Esophagus mucosa (tissue), 1 donor: Measurements from ENCODE around the gene FOXRED2. TPM values are rescaled to one million over a fixed set of nuclear protein-coding genes. Genes with fewer than 3 reads are reported as not detected.
A peak's percentile ranks its signal among the peaks of the same experiment; 100 is the strongest.
"Not testable (repeated sequence)": the region's sequence is repeated elsewhere in the genome, so short reads cannot be mapped to it uniquely, and the experiment has no call there.

Experiments
- ATAC-seq: fragments of 200-7000 bp; cut with Tn5 transposase; one replicate; pipeline ENCODE4 v1.9.1; 2020
- total RNA-seq: library from RNA; stranded (reverse); gene quantifications from one replicate; pipeline ENCODE4 v1.2.4, GENCODE V29; 2023
- donor health status: DM: yes; HTN: yes; CAD: no.

The FOXRED2 gene
- total RNA-seq, 1 donor from 2014 or later = 8.7 TPM

DNA sequence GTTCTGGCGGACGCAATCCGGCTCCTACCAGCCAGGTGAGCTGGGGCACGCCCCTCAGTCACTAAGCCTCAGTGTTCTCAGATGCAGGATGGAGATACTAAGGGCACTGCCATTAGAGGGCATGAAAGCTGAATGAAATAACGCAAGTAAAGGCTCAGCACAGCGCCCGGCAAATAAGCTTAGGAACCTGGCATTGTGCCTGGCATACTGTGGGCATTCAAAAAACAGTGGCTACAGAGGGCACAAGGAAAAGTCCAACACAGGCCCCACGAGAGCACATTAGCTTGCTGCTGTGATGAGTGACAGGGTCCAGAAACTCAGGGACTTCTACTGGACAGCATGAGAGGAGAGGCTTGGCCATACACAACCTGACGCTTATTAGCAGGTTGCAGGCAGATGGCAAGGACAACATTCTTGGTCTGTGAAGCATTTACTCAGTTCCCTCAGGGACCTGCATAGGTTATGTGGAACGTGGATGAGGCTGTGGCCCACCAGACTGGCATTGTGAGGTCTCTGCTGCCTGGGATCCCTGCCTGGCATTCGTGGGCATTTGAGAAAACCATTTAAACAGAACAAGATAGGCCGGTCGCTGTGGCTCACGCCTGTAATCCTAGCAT, 37.6 kb downstream of the FOXRED2 start:
- ATAC-seq = no peak

DNA sequence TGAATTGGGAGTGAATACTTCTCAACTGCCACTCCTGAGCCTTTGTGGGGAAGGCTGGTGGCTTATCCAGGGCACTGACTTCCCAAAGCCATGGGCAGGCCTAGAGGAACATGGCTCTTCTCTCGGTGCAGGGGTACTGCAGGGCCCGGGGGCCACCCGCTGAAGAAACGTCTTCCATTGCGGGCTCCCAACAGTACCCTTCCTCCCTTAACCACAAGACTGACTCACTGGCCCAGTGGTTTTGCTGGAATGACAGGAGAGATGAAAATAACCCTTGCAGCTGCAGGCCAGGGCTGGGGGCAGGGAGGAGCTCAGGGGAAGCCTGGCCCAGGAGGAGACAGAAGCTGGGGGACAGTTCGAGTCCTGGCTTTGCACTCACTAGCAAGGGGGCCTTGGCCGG, 38.9 kb downstream of the FOXRED2 start:
- ATAC-seq = no peak

DNA sequence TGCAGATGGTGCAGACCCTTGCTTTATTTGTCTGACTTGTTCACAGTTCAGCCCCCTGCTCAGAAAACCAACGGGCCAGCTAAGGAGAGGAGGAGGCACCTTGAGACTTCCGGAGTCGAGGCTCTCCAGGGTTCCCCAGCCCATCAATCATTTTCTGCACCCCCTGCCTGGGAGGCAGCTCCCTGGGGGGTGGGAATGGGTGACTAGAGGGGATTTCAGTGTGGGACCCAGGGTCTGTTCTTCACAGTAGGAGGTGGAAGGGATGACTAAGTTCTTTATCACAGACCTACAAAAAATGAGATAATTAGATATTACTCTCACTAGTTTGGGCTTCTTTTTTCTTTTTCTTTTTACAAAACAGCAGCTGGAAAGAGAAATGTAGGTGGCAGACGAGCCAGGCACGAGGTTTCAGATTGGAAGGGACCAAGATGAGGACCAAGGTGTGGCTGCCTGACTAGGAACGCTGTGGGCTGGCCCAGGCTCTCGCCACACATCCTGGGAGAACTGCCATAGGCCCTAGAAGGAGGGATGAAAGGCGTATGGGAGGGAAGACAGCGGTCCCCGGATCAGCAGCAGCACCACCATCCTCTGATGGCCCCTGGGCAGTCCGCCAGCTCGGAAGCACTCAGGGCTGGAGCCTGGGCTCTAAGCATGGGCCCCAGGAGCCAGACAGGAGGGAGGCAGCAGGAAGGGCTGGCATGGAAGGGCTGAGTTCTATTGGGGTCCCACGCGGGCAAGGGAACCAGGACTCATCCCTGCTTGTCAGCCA, 39.6 kb downstream of the FOXRED2 start:
- ATAC-seq = no peak

DNA sequence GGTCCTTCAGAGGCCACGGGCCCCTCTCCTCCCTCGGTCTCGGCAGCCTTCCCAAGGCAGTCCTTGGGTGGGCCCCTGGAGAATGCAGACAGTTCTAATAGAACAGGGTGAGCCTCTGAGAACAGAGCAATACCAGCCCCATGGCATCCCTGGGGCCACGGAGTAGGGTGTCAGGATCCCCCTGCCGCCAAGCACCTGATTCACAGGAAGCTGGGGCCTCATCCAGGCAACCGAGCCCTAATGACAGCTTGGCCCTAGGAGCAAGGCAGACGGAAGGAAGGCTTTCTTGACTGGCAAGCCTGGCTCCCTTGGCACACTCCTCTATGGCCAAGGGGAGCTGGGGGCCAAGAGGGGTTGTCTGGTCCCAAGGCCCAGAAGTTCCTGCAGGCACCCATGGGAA, 40.6 kb downstream of the FOXRED2 start:
- ATAC-seq = no peak

DNA sequence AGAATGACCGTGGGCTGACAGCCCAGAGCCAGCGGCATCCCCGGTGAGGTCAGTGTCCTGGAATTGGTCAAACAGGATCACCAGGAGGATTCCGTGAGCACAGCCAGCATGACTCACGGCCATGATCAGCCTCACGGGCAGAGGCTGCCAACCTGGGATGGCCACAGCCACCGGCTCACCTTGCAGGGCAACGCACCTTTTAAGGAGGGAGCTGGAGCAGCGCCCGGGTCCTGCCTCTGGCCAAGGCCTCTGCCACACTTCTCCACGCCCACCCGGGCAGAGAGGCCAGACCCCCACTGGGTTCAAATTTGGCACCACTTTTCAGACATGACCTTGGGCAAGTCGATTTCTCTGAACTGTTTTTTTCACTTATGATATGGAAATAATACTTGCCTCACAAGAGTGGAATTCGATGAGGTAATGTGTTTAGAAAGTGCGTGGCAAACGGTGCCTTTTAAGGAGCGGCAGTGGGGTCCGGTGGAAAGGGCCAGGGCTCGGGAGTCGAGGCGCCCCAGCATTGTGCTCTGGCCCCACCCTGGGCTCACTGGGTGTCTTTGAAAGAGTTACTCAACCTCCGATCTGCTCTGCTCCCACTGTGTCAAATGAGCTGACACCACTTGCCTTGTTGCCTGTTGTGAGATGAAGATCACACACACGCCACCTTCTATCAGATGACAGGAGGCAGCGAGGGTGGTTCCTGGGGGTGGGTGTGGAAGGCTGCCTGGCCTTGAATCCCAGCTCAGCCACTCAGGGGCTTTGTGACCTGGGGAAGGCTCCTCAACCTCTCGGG, 41.4 kb downstream of the FOXRED2 start:
- peak; percentile 82 for ATAC-seq

DNA sequence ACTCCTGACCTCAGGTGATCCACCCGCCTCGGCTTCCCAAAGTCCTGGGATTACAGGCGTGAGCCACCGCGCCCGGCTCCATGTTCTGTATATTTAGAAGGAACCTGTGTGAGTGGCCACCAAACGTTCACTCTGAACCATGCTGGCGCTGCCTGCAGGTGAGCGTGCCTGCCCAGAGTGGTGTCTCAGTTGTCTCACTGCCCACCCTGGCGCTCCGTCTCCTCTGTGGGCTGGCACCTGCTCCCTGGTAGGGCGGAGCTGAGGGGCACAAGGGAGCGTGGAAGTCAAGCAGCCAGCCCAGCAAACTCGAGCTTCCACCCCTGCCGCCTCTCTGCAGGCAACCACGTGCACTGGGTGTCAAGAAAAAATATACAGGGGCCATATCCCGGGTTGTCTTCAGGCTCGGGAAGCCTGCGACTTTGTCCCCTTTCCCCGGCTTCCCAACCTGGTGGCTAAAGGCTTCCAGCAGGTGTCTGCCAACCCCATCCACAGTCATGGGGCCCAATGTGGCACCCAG, 42.1 kb downstream of the FOXRED2 start:
- ATAC-seq = no peak

DNA sequence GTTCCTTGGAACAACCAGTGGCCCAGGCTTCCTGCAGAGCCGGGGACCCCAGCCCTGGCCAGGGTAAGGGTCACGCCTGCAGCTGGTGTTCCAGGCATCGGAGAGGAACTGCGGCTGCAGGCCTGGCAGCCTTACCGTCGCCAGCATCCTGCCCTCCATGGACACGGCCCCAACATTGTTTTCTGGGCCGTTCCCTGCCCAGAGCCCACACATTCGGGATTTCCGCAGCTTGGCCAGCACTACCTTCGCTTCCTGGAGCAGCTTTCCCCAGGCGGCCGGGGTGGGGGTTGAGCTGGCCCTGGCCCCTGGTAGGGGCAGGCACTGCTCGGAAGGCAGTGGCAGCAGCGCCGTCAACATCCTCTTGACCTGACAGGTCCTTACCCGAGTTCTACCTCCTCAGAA, 43.1 kb downstream of the FOXRED2 start:
- ATAC-seq = peak; percentile 2

DNA sequence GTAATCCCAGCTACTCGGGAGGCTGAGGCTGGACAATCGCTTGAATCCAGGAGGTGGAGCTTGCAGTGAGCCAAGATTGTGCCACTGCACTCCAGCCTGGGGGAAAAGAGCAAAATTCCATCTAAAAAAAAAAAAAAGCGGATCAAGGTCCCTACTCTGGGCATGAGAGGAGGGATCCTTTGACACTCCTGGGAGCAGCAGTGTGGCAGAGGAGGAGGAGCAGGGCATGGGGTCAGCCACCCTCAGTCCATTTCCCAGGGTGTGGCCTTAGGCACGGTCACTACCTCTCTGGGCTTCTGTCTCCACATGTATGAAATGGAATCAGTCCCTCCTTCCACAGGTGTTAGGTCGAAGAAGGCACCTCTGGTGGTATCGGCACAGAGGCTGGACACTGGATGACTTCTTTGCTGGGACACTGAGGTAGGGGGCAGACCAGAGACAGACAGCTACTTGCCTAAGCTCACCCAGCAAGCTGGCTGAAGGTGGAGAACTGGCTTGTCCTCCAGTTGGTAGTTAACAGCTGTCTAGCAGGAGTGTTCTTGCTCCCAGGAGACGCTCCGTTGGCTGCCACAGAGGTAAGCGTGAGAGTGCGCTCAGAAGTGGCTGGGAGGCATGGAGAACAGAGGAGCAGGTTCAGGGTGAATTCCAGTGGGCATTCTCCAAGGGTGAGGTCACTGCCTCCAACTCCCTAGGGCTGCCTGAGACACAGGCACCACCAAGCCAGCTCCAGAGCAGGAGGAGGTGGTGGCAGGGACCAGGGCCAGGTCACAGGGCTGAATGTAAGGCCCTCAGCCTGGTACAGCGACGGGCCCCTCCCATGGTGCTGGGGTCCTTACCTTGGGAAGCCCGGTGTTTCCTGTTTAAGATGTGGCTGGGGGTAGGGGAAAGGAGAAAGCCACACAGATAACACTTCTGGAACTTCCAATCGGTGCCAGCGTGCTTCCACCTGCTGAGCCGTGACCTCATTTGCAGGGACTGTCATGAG, 44.9 kb downstream of the FOXRED2 start:
- ATAC-seq = peak; percentile 44

DNA sequence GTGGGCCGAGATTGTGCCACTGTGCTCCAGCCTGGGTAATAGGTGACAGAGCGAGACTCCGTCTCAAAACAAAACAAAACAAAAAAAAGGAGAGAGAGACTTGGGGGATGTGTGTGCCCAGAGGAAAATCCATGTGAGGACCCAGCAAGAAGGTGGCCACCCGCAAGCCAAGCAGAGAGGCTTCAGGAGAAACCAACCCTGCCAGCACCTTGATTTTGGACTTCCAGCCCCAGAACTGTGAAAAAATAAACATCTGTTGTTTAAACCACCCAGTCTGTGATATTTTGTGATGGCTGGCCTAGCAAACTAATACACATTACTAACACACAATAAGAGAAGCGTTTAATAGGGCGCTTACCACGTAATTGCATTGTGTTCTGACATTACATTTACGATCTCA, 46.6 kb downstream of the FOXRED2 start:
- no peak for ATAC-seq

DNA sequence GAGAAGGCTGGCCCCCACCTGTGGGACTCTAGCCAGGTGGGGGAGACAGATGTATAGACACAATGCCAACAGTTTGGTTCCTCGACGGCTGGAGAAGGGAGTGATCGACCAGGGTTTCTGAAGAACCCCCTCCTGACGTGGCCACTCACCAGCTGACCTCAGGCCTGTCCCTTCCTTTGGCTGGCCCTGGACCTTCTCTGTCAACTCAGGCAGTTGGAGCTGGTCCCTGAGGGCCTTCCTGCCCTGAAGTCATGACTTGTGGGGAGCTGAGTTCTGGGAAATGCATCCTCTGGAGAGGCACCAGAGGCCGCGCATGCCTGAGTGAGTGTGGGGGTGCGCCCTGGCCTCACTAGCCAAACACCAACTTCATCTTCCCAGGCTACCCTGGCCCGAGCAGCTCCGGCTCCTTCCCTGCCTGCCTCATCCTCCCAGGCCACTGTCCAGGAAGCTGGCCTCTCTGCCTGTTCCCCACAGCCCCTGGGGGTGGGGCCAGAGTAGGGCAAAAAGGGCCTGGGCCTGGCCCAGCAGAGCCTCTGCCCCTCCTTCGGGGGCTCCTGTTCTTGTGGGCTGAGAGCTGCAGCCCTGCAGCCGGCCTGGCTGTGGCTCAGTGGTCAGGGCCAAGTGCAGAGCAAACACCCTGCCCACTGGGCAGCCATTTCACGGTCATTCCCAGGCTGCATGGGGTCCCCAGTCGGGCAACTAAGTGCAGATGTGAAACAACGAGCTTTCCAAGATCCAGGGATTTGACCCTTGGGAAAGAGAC, 49.0 kb downstream of the FOXRED2 start:
- ATAC-seq = no peak

DNA sequence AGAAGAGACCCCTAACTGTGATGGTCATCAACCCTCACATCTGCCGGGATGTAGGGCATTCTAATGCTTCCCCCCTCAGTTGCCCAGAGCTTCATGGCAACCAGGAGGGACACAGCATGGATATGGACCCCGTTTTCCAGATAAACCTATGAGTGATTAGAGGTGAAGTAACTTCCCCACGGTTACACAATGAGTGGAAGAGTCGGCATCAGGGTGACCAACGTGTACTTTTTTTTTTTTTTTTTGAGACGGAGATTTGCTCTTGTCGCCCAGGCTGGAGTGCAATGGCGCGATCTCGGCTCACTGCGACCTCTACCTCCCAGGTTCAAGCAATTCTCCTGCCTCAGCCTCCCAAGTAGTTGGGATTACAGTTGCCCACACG, 50.4 kb downstream of the FOXRED2 start:
- ATAC-seq = no peak

DNA sequence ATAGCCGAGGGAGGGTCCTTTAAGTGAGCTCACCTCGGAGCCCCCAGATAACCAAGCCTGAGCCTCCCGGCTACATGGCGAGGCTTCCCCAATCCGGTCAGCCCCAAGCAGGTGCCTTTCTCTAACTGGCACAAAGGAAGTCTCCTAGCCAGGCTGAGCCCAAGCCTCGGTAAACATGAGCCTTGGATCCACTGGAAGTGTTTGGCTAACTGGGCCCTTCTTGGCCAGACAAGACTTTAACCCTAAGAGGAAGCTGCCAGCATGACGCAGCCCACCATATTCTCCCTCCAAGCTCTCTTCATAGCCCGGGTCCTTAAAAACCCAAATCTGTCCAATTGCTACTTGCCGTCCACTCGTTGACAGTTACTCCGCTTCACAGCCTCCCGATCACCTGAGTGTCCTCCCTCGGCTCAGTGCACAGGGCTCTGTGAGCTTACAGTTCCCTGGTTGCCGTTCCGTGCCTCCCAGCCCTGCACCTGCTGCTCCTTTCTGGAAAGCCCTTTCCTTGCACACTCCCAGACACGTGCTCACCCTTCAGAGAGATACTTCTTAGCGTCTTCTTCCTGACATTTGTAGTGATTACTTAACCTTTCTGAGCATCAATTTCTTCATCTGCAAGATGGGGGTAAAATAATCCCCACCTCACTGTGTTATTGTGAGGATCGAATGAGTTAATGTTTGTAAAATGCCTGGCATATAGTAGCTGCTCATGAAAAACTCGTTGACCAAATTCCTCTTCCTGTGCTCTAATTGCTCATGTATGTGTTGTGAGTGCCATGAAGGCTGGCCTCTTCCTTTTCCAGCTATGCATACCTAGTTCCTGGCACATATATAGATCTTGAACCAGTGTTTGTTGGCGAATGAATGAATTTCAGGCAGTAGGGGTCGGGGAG, 51.0 kb downstream of the FOXRED2 start:
- no peak for ATAC-seq

DNA sequence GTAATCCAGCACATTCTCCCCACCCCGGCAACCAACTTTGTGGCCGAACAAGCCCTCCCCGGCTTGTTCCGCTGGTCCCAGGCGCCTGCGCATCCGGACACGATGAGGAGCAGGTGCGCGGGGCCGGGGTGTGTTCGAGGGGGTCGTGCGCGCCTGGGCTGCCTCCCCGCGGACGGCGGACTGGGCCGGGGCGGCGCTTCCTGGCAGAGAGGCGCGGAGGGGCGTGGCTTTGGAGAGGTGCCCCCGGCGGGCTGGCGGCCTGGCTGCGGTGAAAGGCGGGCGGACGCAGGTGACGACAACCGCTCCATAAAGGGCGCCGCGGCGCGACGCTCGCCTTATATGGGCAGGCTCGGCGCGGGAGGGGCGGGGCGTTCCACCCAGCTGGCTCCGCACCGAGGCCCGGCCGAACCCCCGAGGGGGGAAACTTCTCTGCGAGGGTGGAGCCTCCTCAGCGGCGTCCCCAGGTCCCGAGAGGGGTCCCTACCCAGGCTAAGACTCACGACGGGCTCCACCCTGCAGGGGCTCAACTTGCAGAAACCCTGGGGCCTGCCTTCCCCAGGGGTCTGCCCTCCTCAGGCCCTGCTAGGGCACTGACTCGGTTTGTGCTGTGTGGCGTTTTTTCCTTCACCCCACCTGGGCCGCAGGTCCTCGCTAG, 51.8 kb downstream of the FOXRED2 start:
- ATAC-seq = peak; percentile 80

DNA sequence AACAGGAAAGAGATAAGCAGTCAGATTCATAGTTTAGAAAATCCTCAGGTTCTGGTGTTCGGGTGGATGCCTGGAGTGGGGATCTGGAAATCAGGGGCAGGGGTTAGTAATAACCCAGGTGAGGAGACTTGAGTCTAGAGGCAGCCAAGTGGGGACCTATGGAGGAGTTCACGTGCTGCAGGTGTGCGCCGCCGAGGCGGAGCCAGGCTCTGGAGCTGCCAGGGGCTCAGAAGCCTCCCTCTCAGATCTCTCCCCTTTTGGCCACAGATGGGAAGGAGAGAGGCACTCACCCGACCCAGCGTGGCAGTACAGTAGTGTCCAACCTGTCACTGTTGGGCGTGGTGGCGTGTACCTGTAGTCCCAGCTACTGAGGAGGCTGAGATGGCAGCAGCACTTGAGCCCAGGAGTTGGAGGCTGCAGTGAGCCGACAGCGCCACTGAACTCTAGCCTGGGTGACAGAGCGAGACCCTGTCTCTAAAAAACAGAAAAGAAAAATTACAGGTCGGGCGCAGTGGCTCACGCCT, 52.9 kb downstream of the FOXRED2 start:
- ATAC-seq = no peak

DNA sequence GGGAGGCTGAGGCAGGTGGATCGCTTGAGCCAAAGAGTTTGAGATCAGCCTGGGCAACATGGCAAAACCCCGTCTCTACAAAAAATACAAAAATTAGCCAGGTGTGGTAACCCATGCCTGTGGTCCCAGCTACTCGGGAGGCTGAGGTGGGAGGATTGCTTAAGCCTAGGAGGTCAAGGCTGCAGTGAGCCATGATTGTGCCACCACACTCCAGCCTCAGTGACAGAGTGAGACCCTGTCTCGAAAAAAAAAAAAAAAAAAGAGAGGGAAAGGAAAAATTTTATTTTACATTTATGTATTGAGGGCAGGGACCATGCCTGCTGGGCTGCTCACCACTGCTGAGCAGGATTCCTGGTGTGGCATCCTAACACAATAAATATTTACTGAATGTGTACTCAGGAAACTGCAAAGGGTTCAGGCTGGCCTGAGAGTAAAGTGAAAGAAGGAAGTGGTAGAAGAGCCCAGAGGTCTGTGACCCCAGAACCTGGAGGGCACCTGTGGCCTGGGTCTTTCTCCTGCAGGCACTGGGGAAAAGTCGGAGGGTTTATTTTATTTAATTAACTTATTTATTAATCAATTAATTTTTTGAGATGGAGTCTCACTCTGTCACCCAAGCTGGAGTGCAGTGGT, 53.7 kb downstream of the FOXRED2 start:
- ATAC-seq = not testable (repeated sequence)

DNA sequence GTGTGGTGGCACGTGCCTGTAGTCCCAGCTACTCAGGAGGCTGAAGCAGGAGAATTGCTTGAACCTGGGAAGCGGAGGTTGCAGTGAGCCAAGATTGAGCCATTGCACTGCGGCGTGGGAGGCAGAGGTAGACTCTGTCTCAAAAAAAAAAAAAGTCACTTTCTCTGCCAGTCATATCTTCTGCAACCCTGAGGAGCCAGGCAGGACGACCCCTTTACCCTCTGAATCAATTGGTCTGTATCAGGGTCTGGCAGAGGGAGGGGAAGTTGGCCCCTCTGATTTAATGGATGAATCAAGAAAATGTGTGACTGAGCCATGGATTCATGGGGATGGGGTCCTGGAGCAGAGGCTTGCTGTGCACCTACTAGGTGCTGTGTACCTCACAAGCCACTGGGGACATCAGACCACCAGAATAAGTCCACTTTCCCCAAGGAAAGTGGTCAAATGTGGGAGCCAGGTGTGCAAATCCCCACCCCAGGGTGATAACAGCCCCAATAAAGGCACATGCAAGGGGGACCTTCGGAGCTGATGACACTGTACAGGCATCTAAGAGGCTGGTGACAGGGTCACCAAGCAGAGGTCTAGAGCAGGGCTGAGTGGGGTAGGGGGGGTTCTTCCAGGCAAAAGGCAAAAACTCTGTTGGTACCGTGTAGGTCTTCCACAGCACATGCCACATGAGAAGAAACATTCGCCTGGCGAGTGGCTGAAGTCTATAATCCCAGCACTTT, 54.4 kb downstream of the FOXRED2 start:
- no peak for ATAC-seq

DNA sequence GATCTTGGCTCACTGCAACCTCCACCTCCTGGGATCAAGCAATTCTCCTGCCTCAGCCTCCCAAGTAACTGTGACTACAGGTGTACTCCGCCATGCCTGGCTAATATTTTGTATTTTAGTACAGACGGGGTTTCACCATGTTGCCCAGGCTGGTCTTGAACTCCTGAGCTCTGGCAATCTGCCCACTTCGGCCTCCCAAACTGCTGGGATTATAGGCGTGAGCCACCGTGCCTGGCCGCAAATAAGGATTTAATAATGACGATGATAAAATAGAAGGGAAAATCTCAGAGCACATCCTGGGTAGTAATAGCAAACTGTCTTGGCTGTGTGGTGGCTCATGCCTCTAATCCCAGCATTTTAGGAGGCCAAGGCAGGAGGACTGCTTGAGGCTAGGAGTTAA, 55.9 kb downstream of the FOXRED2 start:
- not testable (repeated sequence) for ATAC-seq

DNA sequence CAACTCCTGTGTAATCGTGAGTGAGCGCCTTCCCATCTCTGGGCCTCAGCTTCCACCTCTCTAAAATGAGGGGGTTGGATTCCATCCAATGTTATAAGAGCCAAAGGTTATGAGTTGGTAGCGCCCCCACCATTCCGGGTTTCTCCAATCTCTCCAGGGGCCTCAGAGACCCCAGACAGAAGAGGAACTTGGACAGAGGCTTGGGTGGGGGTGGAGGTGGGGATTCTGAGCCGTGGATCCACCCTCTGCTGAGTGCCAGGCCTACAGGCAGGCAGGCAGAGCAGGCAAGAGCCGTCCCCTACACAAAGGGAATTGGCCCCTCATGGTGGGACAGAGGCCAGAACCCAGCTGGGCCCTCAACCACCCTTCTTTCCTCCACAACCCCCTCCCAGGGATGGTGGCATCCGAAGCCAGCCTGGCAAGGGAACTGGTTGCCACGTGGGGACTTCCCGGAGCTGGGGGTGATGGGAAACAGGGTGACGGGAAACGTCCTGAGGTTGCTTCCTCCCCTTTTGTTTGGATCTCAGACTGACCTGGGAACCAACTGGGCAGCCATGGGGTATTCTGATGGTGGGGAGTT, 57.2 kb downstream of the FOXRED2 start:
- ATAC-seq = no peak
